ENCODE data around the gene MGMT. TPM values are rescaled to one million over a fixed set of nuclear protein-coding genes. Genes with fewer than 3 reads are reported as not detected.

Gene MGMT
- total and polyA plus RNA-seq, 8 donors, result 1.2 to 37.8 (median 21.3) TPM

DNA sequence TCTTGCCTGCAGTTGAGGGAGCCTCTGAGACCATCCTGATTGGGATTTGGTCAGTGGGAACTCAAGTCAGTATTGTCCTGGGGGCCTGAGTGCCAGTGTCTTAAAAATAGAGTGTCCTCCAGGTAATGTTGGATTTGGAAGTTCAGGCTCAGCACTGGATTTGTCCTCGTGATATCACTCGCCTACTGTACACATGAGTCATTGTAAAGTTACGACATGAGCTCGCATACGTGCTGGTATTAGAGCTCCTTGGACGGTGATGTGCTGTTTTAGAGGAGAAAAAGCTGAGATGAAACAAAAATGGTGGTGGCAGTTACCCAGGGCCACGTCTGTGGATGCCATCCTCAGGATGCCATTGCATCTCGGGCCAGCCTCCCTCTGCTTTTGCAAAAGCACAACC, 78.2 kb downstream of the MGMT start:
- H3K4me1 ChIP-seq, result peaks cover 0 to 16% (median 0%) of the 10 kb centered on the region in 4 donors
- intact Hi-C loops (cut with DNase I; ENCODE audit: low total_unique reads), result no loop called here
- TF ChIP-seq EP300 (IDR thresholded peaks at IDR 0.05) (no peak), POLR2AphosphoS5 (IDR thresholded peaks at IDR 0.05) (no peak), POLR2A (IDR thresholded peaks at IDR 0.05) (no peak), CTCF (IDR thresholded peaks at IDR 0.05) (no peak)

DNA sequence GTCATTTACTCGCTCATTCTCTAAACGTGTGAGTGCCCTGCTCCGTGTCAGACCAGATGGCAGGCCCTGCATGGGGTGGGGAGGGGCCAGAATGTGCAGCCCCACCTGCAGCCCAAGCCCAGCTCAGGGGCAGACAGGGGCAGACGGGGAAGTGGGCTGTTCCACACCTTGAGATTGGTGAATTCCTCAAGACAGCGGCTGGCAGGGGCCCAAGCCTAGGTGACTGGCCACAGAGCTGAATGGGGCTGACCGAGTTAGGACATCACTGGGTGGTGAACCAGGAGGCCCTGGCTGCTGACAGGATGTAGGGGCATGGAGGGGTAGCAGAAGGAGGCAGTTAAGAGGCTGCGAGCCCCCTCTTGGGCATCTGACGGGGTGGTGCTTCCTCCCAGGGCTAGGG, 79.1 kb downstream of the MGMT start:
- Histone ChIP-seq H3K27me3 (no peaks in the 10 kb centered on the region), H3K4me3 (no peak overlapping the region), H3K36me3 (peaks cover 0 to 8% (median 0%) of the 10 kb centered on the region in 4 donors), H3K4me1 (peaks cover 0 to 16% (median 0%) of the 10 kb centered on the region in 4 donors), H3K9me3 (no peaks in the 10 kb centered on the region), H3K27ac (no peak overlapping the region)
- TF ChIP-seq CTCF (IDR thresholded peaks at IDR 0.05), result no peak
- TF ChIP-seq POLR2A (IDR thresholded peaks at IDR 0.05), result no peak
- TF ChIP-seq POLR2AphosphoS5 (IDR thresholded peaks at IDR 0.05), result no peak
- TF ChIP-seq EP300 (IDR thresholded peaks at IDR 0.05), result no peak
- intact Hi-C loops (cut with DNase I; ENCODE audit: low total_unique reads), result no loop called here
- no peak for DNase-seq
- 76 to 91% (median 84%) methylated on average over 8 of the region's 8 CpGs for WGBS, 5 donors

More for the DNA sequence above, 78.2 kb downstream of the MGMT start:
- no peaks in the 10 kb centered on the region for H3K9me3 ChIP-seq
- H3K36me3 ChIP-seq, result peaks cover 0 to 8% (median 0%) of the 10 kb centered on the region in 4 donors
- no peak overlapping the region for H3K4me3 ChIP-seq
- H3K27me3 ChIP-seq, result no peaks in the 10 kb centered on the region
- DNase-seq, result peak in 1 of 2 donors; percentile 17
- H3K27ac ChIP-seq, result no peak overlapping the region
- 79 to 92% (median 84%) methylated on average over 8 of the region's 8 CpGs for WGBS, 5 donors

- TF ChIP-seq POLR2A (IDR thresholded peaks at IDR 0.05) (no peak), EP300 (IDR thresholded peaks at IDR 0.05) (no peak), POLR2AphosphoS5 (IDR thresholded peaks at IDR 0.05) (no peak), CTCF (IDR thresholded peaks at IDR 0.05) (no peak)
- intact Hi-C loops (cut with DNase I; ENCODE audit: low total_unique reads), result no loop called here
- Histone ChIP-seq H3K4me3 (no peak overlapping the region), H3K4me1 (peaks cover 0 to 16% (median 0%) of the 10 kb centered on the region in 4 donors), H3K27me3 (no peaks in the 10 kb centered on the region), H3K9me3 (no peaks in the 10 kb centered on the region), H3K27ac (no peak overlapping the region), H3K36me3 (peaks cover 0 to 16% (median 7%) of the 10 kb centered on the region in 4 donors)
- 61 to 87% (median 85%) methylated on average over 7 of the region's 7 CpGs for WGBS, 5 donors
- DNase-seq, result no peak
These were observed 80.6 kb downstream of the MGMT start for GRCh38 chr10:129547608-129548007.

- no peak for DNase-seq
- 84 to 95% (median 90%) methylated on average over 10 of the region's 10 CpGs for WGBS, 5 donors
- no peaks in the 10 kb centered on the region for H3K9me3 ChIP-seq
- TF ChIP-seq POLR2A (IDR thresholded peaks at IDR 0.05) (no peak), CTCF (IDR thresholded peaks at IDR 0.05) (no peak), EP300 (IDR thresholded peaks at IDR 0.05) (no peak), POLR2AphosphoS5 (IDR thresholded peaks at IDR 0.05) (no peak)
- H3K27me3 ChIP-seq, result no peaks in the 10 kb centered on the region
- intact Hi-C loops (cut with DNase I; ENCODE audit: low total_unique reads), result no loop called here
- no peak overlapping the region for H3K4me3 ChIP-seq
- H3K36me3 ChIP-seq, result peaks cover 0 to 19% (median 9%) of the 10 kb centered on the region in 4 donors
- peaks cover 0 to 16% (median 0%) of the 10 kb centered on the region in 4 donors for H3K4me1 ChIP-seq
- no peak overlapping the region for H3K27ac ChIP-seq
These were observed 81.6 kb downstream of the MGMT start for GRCh38 chr10:129548600-129548999.
